Endothelial cell of umbilical vein (primary cell): ENCODE results near the gene RBSN. TPM values are rescaled to one million over a fixed set of nuclear protein-coding genes. Genes with fewer than 3 reads are reported as not detected.

Source experiments
- BruUV-seq: library from RNA; stranded (reverse); fragments of 400-500 nt; replicated peaks from 2 replicates; lab custom pipeline; 2021; lab: Mats Ljungman, UMichigan
- CTCF ChIA-PET: fragments of 300-600, 350-600 bp; sonication (Branson Sonifier 250); formaldehyde crosslinking; loops from one replicate; lab custom pipeline; 2021; ENCODE audit warnings: antibody characterized with exemption, inconsistent platforms; lab: Charles Lee
- POLR2A ChIA-PET: fragments of 300-600, 350-600 bp; sonication (Branson Sonifier 250); formaldehyde crosslinking; loops from one replicate; lab custom pipeline; 2021; ENCODE audit warnings: antibody characterized with exemption, inconsistent platforms; lab: Charles Lee
- DNase-seq: peaks from one replicate; pipeline ENCODE4 v3.0.0-alpha.2; 2011; ENCODE audit warnings: low read depth, low spot score
- FAIRE-seq: peaks from 2 replicates; lab custom pipeline; 2011; peaks lifted over from hg19 to GRCh38; lab: Jason Lieb, UNC
- H2AFZ ChIP-seq: 2 replicates; pipeline ENCODE4 v1.6.0; 2012; ENCODE audit warnings: low read depth, low read length, control low read depth, inconsistent platforms
- H3K27ac ChIP-seq: 2 replicates; pipeline ENCODE4 v1.5.1; 2011; ENCODE audit warnings: low read depth, mild to moderate bottlenecking, control low read depth, low read length, moderate library complexity; ENCODE audit not compliant: insufficient read depth
- H3K27me3 ChIP-seq, 2 experiments: 2 replicates each; pipeline versions ENCODE4 v1.6.0 to v1.6.1; 2011; ENCODE audit warnings: low read length in 2 of 2, mixed read lengths in 1 of 2; ENCODE audit not compliant: control insufficient read depth in 2 of 2, insufficient read depth in 2 of 2
- H3K36me3 ChIP-seq, 2 experiments: 2 replicates in 1 of 2; 3 replicates in 1 of 2; pipeline ENCODE4 v1.5.1; 2011; ENCODE audit warnings: low read length in 2 of 2, mild to moderate bottlenecking in 1 of 2, moderate library complexity in 1 of 2; ENCODE audit not compliant: control insufficient read depth in 2 of 2, insufficient read depth in 2 of 2; ENCODE audit errors: extremely low read depth in 1 of 2
- H3K4me1 ChIP-seq: 3 replicates; pipeline ENCODE4 v1.5.1; 2011; ENCODE audit warnings: mild to moderate bottlenecking, low read length; ENCODE audit not compliant: control insufficient read depth, insufficient read depth; ENCODE audit errors: extremely low read depth
- H3K4me2 ChIP-seq: 2 replicates; pipeline ENCODE4 v1.6.1; 2011; ENCODE audit warnings: low read length, control low read depth, mixed read lengths; ENCODE audit not compliant: insufficient read depth
- H3K4me3 ChIP-seq, 3 experiments: fragments of 200-600 bp in 1 of 3; sonication (generic), shearing (Covaris generic) in 1 of 3; replicated peaks in 1 of 3; 2 replicates each; pipeline ENCODE4 v1.5.1; 2011 to 2016; ENCODE audit warnings: control low read depth in 3 of 3, low read length in 3 of 3, mild to moderate bottlenecking in 2 of 3, inconsistent platforms in 1 of 3, low read depth in 1 of 3, moderate library complexity in 1 of 3; ENCODE audit not compliant: insufficient read depth in 1 of 3
- H3K79me2 ChIP-seq: 2 replicates; pipeline ENCODE4 v1.6.0; 2012; ENCODE audit warnings: low read length, inconsistent platforms; ENCODE audit not compliant: control insufficient read depth, insufficient read depth
- H3K9ac ChIP-seq: replicated peaks from 2 replicates; pipeline ENCODE3; 2011; ENCODE audit warnings: low read length, control low read depth; ENCODE audit not compliant: insufficient read depth; ENCODE audit errors: extremely low read depth
- H3K9me1 ChIP-seq: replicated peaks from 3 replicates; pipeline ENCODE4 v1.6.0; 2011; ENCODE audit warnings: mild to moderate bottlenecking, low read length; ENCODE audit not compliant: control insufficient read depth, insufficient read depth; ENCODE audit errors: extremely low read depth
- H3K9me3 ChIP-seq: replicated peaks from 2 replicates; pipeline ENCODE4 v1.5.1; 2012; ENCODE audit warnings: low read length, inconsistent platforms; ENCODE audit not compliant: control insufficient read depth, insufficient read depth
- H4K20me1 ChIP-seq: replicated peaks from 2 replicates; pipeline ENCODE3; 2011; ENCODE audit warnings: mild to moderate bottlenecking, low read length; ENCODE audit not compliant: control insufficient read depth, insufficient read depth; ENCODE audit errors: extremely low read depth
- CTCF ChIP-seq, 2 donors: IDR thresholded peaks; 1 replicate in 1 of 2; 2 replicates in 1 of 2; pipeline ENCODE4 v1.5.1; 2011; ENCODE audit warnings: low read length in 2 of 2, mild to moderate bottlenecking in 2 of 2, moderate library complexity in 2 of 2, control low read depth in 1 of 2, inconsistent platforms in 1 of 2, low read depth in 1 of 2; ENCODE audit not compliant: insufficient read depth in 1 of 2; ENCODE audit errors: extremely low read depth in 1 of 2
- FOS ChIP-seq: IDR thresholded peaks from 2 replicates; pipeline ENCODE4 v1.6.1; 2011; ENCODE audit warnings: mild to moderate bottlenecking, low read length, moderate library complexity, borderline replicate concordance; ENCODE audit not compliant: insufficient read depth
- MYC ChIP-seq: IDR thresholded peaks from one replicate; pipeline ENCODE4 v1.6.1; 2011; ENCODE audit warnings: mild to moderate bottlenecking, low read depth, low read length
- POLR2A ChIP-seq: IDR thresholded peaks from 2 replicates; pipeline ENCODE4 v1.6.1; 2012; ENCODE audit warnings: low read depth, mild to moderate bottlenecking, control low read depth, low read length
- POLR2AphosphoS5 ChIP-seq: IDR thresholded peaks from 2 replicates; pipeline ENCODE4 v1.6.1; 2012; ENCODE audit warnings: low read depth, mild to moderate bottlenecking, control low read depth, low read length, moderate library complexity; ENCODE audit not compliant: insufficient read depth
- dilution Hi-C: fragments of 300-500 bp; cut with MboI; formaldehyde crosslinking; loops from one replicate; pipeline ENCODE4 v1.15.0; 2019; ENCODE audit warnings: low sequenced_read_pairs; ENCODE audit not compliant: extremely low pct_ligation_motif_present
- intact Hi-C: fragments of 100-400 bp; cut with micrococcal nuclease; formaldehyde crosslinking; loops from one replicate; pipeline ENCODE4 v1.10.0; 2022
- polyA plus RNA-seq, 4 experiments: library from polyadenylated mRNA; depleted of rRNA in 3 of 4; stranded (reverse) in 3 of 4; unstranded in 1 of 4; fragments of >200 nt; gene quantifications; 2 replicates each; pipeline versions ENCODE4 v1.2.1 to v1.2.3, GENCODE V29; 2011 to 2012; ENCODE audit warnings: missing spikeins in 1 of 4
- total RNA-seq: library from RNA; stranded (reverse); gene quantifications from 2 replicates; pipeline ENCODE4 v1.2.3, GENCODE V29; 2021

The RBSN gene
- total and polyA plus RNA-seq, 2 donors (not counting 3 experiments of a cell fraction or from before 2014, with no cell fraction given), result 6.7 to 23.6 TPM

- ChIA-PET POLR2A (no interaction called here), CTCF (interaction anchor here (1.6 kb wide), 1 partner anchor 9 kb away, joined by 3 read pairs; no protein-coding TSS in a partner anchor)
- H3K9me1 ChIP-seq, result no peaks in the 10 kb centered on the region
- TF ChIP-seq CTCF (IDR thresholded peaks at IDR 0.05; ENCODE audit: extremely low read depth in 1 of 2, insufficient read depth in 1 of 2, low read depth in 1 of 2, low read length in 2 of 2), result no peak
- TF ChIP-seq MYC, result no peak
- TF ChIP-seq POLR2A, result no peak
- TF ChIP-seq POLR2AphosphoS5, result no peak
- no peak for TF ChIP-seq FOS
- H3K27me3 ChIP-seq, result no peaks in the 10 kb centered on the region
- peaks cover 11 to 35% of the 10 kb centered on the region in 2 experiments for H3K36me3 ChIP-seq
- H3K9me3 ChIP-seq, result no peaks in the 10 kb centered on the region
- no peak overlapping the region for H3K4me3 ChIP-seq
- H4K20me1 ChIP-seq, result no peaks in the 10 kb centered on the region
- no peak for DNase-seq
- H3K27ac ChIP-seq, result no peak overlapping the region
- intact Hi-C loops (no loop called here), dilution Hi-C loops (no loop called here)
- no peak overlapping the region for H3K9ac ChIP-seq
- H3K4me2 ChIP-seq, result no peak overlapping the region
- peaks cover 60% of the 10 kb centered on the region for H3K79me2 ChIP-seq
- FAIRE-seq, result no peak
- no TSS peak for BruUV-seq
- no peak overlapping the region for H2AFZ ChIP-seq
- H3K4me1 ChIP-seq, result no peaks in the 10 kb centered on the region
Observed at GRCh38 chr3:15052335-15053242, 46.4 kb downstream of the RBSN start.
